Daoy (cell line): ENCODE results near the gene RBM47. TPM values are rescaled to one million over a fixed set of nuclear protein-coding genes. Genes with fewer than 3 reads are reported as not detected.
"Not testable (repeated sequence)": the region's sequence is repeated elsewhere in the genome, so short reads cannot be mapped to it uniquely, and the experiment has no call there.

ENCODE experiments used
- DNase-seq: peaks from one replicate; pipeline ENCODE4 v3.0.0-alpha.2; 2015; ENCODE audit warnings: low read depth
- total RNA-seq: library from RNA; depleted of rRNA; stranded (reverse); fragments of >200 nt; shearing (Covaris generic); gene quantifications from 2 replicates; pipeline ENCODE4 v1.2.3, GENCODE V29; 2014

RBM47 gene
- total RNA-seq, 1 experiment from 2014 or later = 3.7 TPM

- not testable (repeated sequence) for DNase-seq
These were observed 183.4 kb downstream of the RBM47 start for GRCh38 chr4:40446261-40446750.

DNA sequence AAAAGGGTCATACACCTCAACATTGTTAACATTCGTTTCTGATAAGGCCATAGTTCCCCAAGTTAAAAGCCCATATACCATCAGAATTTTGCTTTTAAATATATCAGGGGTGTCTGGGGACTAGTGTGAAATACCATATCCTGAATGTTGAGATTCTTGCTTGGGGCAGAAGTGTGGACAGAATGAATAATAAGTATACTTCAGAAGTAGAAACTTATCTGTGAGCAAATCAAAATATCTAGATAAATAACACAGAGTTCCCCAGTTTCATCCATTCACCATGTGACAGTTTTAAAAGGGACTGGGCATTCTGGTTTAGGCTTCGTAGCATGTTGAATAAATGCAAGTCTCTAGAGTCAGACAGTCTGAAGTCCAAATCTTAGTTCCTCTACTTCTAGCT is 184.0 kb downstream of the RBM47 start:
- DNase-seq = no peak

- DNase-seq = no peak
These were observed 188.2 kb downstream of the RBM47 start for GRCh38 chr4:40441430-40441829.

GRCh38 chr4:40439519-40439918 is 190.1 kb downstream of the RBM47 start:
- no peak for DNase-seq

DNA sequence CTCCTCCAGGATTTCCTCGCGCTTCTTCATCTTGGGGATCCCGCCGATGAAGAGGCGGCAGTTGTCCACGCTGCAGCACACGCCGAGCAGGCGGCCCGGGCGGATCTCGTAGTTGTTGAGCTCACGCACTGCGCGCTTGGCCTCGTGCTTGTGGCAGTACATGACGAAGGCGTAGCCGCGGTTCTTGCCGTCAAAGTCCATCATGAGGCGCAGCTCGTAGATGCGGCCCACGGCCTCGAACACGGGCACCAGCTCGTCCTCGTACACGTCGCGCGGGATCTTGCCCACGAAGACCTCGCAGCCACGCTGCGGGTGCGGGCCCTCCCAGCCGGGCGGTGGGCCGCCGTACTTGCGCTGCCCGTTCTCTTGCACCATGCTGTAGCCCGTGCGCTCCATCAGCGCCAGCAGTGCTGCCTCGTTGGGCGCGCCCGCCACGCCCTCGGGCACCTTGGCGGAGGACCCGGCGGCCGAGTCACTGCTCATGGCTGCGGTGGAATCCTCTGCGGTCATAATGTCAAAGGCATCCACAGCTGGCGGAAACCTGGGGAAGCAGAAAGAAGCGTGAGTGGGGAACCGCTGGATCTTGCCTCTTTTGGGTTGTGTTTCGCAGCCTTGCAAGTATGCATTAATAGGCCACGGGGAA is 191.2 kb downstream of the RBM47 start:
- DNase-seq = no peak

DNA sequence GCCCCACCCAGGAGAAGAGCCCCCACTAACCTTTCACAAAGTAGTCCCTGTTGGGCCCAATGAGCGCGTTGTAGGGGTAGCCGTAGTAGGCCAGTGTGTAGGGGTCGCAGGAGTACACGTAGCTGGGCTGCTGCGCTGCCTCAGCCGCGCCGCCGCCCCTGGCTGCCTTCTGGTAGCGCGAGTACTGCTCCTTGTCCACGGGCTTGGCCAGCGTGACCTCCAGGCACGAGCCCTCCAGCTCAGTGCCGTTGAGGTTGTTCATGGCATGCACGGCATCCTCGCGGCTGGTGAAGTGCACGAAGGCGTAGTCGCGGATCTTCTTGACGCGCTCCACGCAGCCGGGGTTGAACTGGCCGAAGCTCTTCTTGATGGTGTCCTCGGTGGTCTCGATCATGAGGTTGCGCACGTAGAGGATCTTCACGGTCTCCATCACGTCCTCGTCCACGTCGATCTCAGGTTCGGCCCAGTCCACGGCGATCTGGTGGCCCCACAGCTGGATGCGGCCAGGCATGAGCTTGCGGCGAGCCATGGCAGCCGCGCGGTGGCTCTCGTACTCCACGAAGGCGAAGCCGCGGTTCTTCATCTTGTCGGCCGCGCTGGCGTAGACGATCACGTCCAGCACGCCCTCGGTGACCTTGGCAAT is 191.8 kb downstream of the RBM47 start:
- no peak for DNase-seq

DNA sequence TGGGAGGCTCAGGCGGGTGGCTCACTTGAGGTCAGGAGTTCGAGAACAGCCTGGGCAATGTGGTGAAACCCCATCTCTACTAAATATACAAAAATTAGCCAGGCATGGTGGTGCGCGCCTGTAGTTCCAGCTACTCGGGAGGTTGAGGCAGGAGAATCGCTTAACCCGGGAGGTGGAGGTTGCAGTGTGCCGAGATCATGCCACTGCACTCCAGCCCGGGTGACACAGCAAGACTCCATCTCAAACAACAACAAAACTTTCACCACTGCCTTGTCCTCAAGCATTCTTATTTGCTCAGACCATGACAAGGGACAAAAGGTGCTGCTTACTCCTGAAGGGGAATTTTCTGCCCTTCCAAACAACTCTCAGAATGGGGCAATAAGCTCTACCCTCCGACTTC is 194.4 kb downstream of the RBM47 start:
- DNase-seq = not testable (repeated sequence)

- DNase-seq = no peak
These were observed 195.5 kb downstream of the RBM47 start for GRCh38 chr4:40434126-40434687.

- no peak for DNase-seq
These were observed 197.2 kb downstream of the RBM47 start for GRCh38 chr4:40432504-40432903.

DNA sequence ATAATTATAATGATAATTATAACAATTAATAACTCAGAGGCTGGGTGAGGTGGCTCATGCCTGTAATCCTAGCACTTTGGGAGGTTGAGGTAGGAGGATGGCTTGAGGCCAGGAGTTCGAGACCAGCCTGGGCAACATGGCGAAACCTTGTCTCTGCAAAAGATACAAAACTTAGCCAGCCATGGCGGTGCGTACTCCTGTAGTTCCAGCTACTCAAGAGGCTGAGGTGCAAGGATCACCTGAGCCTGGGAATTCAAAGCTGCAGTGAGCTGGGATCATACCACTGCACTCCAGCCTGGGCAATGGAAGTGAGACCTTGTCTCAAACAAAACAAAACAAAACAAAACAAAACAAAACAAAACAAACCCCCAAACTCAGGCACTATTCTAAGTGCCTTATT is 201.8 kb downstream of the RBM47 start:
- DNase-seq = not testable (repeated sequence)

DNA sequence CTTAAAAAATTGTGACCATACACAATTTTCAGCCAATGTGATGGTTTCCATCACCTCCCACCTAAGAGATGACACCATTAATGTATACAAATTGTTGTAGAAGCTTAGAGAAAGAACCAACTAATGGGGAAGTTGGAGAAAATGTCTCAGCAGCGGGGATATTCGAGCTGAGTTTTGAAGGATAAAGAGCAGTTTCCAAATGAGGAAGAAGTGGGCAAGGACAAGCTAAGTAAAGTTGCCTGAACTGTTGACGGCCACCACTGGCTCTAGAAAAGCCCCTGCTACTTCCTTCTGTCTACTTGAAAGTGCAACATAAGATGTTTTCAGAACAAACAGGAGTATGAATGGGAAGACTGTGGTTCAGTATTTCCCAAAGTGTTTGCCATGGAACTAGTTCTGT is 202.5 kb downstream of the RBM47 start:
- no peak for DNase-seq

GRCh38 chr4:40425799-40426574 is 203.7 kb downstream of the RBM47 start:
- DNase-seq = no peak

DNA sequence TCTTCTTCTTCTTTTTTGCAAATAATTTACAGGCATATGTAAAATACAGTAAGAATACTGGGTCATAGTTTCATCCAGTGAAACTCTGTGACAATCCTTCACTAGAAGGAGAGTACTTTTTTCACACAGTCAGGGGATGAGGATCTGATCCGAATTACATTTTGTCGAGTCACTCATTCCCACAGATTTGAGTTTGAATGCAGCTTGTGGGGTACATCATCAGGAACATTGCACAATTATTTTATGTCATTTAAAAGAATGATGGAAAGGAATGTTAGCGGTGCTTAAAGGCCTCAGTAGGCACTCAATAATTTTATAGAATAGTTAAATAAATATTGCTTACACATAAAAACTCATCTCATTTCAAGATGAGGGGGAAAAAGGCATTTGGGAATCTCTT is 205.9 kb downstream of the RBM47 start:
- no peak for DNase-seq

DNA sequence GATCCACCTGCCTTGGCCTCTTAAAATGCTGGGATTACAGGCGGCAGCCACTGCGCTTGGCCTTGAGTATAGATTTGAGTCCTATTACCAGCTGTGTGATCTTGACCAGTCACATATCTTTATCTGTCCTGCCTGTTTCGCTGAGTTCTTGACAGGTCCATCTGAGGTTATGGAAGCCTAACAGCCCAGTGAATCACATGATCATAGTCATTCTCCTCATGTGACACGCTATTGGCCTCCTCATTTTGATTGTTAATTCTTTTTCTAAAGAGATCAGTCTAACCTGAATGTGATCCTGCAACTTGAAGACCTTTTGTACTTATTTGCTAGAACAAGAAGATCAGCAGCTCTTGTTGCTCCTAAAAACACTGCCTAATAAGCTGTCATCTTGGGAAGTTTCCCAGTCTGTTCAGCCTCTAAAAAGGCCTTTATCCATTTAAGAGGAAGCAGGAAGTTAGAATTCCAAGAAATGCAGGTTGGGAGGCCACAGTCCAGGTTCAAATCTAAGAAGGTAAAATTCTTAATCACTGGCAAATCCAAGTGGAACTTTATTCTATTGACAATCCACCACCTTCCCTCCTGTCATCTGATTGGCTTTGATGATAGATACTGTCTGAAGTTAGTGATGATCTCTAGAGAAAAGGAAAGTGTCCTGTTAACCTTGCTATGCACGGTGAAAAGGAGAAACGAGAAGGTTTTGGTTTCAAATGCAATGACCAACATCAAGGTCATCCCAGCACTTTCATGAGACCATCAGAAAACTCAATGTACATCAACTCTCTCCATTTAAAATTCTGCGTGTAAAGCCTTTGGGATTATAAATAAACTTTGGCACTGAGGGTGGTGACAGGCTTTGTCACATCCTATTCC is 207.6 kb downstream of the RBM47 start:
- DNase-seq = no peak

- no peak for DNase-seq
These were observed 210.3 kb downstream of the RBM47 start for GRCh38 chr4:40419231-40419912.

DNA sequence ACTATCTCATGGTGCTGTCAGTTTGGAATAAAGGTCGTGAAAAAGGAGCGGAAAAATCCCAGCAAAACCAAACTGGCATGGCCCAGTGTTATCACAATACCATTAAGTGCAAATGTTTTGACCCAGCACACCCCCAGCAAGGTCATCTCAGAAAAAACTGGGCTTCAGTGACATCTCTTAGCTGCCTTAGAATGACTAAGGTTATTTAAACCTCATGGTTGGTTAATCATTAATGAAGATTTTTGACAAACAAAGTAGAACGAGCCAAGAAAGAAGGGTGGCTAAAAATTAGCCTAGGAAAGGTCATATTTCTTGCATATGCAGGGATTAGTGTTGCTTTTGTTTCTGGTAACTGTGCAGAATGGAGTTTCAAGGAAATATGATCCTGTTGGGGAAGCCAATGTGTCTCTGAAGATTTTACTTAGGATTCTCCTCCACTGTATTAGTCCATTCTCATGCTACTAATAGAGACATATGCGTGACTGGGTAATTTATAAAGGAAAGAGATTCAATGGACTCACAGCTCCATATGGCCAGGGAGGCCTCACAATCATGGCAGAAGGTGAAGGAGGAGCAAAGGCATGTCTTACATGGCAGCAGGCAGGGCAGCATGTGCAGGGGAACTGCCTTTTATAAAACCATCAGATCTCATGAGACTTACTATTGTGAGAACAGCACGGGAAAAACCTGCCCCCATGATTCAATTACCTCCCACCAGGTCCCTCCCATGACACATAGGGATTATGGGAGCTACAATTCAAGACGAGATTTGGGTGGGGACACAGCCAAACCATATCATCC is 211.0 kb downstream of the RBM47 start:
- DNase-seq = no peak

DNA sequence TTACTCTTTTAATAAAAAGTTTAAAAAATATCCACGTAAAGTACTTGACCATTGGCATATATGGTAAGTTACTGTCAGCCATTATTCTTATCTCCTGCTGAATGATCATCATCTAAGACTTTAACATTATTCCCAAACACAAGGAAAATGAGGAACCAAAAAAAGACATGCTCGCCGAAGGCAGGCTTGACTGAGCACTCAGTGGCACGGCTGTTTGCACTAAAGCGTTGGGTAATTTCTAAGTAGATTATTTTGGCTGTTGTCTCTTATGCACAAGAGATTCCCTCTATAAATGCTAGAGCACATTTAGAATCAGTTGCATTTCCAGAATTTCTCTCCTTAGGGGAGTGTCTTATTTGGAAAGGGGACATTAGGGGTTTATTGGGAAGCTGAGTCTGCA is 211.7 kb downstream of the RBM47 start:
- no peak for DNase-seq

GRCh38 chr4:40414673-40415072 is 215.0 kb downstream of the RBM47 start:
- no peak for DNase-seq

DNA sequence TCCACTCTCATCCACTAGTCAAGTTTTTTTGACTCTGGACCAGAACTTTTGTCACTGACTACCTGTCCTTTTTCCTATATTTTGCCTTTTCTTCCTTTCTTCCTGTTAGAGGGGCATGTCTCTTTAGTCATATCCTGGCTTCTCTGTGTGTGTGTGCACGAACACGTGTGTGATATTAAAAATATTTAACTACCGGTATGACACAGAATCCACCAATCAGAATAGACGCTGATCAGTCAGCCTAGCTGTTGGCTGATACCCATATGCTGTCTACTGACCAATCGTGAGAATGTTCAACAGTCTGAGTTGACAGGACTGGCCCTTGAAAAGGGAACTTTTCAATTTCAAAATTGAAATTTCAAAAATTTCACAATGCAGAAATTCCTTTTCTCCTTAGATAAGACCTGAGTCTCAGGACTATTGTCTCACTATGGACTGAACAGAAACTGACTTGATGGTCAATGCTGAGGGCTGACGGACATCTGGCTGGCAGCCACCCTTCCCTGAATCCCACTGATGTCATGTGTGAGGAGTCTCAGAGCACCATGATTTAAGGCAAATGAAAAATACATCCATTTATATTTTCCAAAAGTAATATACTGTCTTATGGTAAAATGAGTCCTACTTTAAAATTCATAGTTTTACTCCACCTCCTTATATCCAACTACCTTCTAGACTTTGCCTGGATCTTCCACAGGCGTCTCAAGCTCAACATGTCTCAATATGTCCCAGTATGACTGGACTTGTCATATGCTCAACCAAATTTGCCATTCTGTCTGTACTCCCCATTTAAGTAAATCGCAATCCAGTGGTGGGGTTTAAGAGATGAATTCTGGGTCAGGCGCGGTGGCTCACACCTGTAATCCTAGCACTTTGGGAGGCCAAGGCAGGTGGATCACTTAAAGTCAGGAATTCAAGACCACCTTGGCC is 216.5 kb downstream of the RBM47 start:
- DNase-seq = no peak
